Liver (tissue), 9 donors: Measurements from ENCODE around the gene PKNOX1. TPM values are rescaled to one million over a fixed set of nuclear protein-coding genes. Genes with fewer than 3 reads are reported as not detected.

Experiments used
- DNase-seq: peaks from one replicate; pipeline ENCODE4 v3.0.0-alpha.2; 2017; ENCODE audit warnings: low spot score
- H3K27ac ChIP-seq, 2 donors: one replicate each; pipeline ENCODE4 v1.7.0; 2013; ENCODE audit warnings: inconsistent platforms in 2 of 2, low read length in 2 of 2, control low read depth in 1 of 2, low read depth in 1 of 2, mild to moderate bottlenecking in 1 of 2
- H3K27me3 ChIP-seq, 4 donors: one replicate each; pipeline versions ENCODE4 v1.6.1 to v1.7.0; 2013; ENCODE audit warnings: low read length in 3 of 4, inconsistent platforms in 1 of 4, mild to moderate bottlenecking in 1 of 4, moderate library complexity in 1 of 4; ENCODE audit not compliant: control insufficient read depth in 4 of 4, insufficient read depth in 4 of 4
- H3K36me3 ChIP-seq, 4 donors: one replicate each; pipeline versions ENCODE4 v1.6.1 to v1.7.0; 2013; ENCODE audit warnings: low read length in 3 of 4, mild to moderate bottlenecking in 3 of 4, low read depth in 1 of 4, moderate library complexity in 1 of 4; ENCODE audit not compliant: control insufficient read depth in 4 of 4, insufficient read depth in 3 of 4
- H3K4me1 ChIP-seq, 4 donors: one replicate each; pipeline versions ENCODE4 v1.6.1 to v1.7.0; 2013; ENCODE audit warnings: low read length in 3 of 4, mild to moderate bottlenecking in 3 of 4, moderate library complexity in 1 of 4; ENCODE audit not compliant: control insufficient read depth in 4 of 4, insufficient read depth in 4 of 4
- H3K4me3 ChIP-seq, 3 donors: one replicate each; pipeline versions ENCODE4 v1.6.1 to v1.7.0; 2013; ENCODE audit warnings: low read length in 3 of 3, control low read depth in 1 of 3, low read depth in 1 of 3, mild to moderate bottlenecking in 1 of 3
- H3K9ac ChIP-seq, 2 donors: one replicate each; pipeline ENCODE4 v1.7.0; 2013; ENCODE audit warnings: low read length in 2 of 2, mild to moderate bottlenecking in 2 of 2, moderate library complexity in 2 of 2, control low read depth in 1 of 2, low read depth in 1 of 2
- H3K9me3 ChIP-seq, 4 donors: one replicate each; pipeline versions ENCODE4 v1.6.1 to v1.7.0; 2013; ENCODE audit warnings: low read length in 3 of 4; ENCODE audit not compliant: control insufficient read depth in 4 of 4
- CTCF ChIP-seq: fragments of 150-350 bp; IDR thresholded peaks from 2 replicates; pipeline ENCODE4 v1.5.1; 2017; ENCODE audit warnings: improper control_type of control experiment, low read depth, low read length; ENCODE audit not compliant: missing input control
- EGR1 ChIP-seq, 2 donors: IDR thresholded peaks; 2 replicates each; pipeline ENCODE4 v1.6.1; 2016 to 2018; ENCODE audit warnings: antibody characterized with exemption in 2 of 2, low read depth in 2 of 2
- FOXA2 ChIP-seq: IDR thresholded peaks from 2 replicates; pipeline ENCODE4 v1.6.1; 2016; ENCODE audit warnings: antibody characterized with exemption
- GABPA ChIP-seq, 2 donors: IDR thresholded peaks in 1 of 2; conservative IDR thresholded peaks in 1 of 2; 2 replicates each; pipeline ENCODE4 v1.6.1; 2016; ENCODE audit warnings: antibody characterized with exemption in 2 of 2, mild to moderate bottlenecking in 1 of 2, moderate library complexity in 1 of 2
- HNF4A ChIP-seq, 2 donors: conservative IDR thresholded peaks; 2 replicates each; pipeline ENCODE4 v1.6.1; 2016; ENCODE audit warnings: antibody characterized with exemption in 2 of 2, mild to moderate bottlenecking in 2 of 2
- HNF4G ChIP-seq: IDR thresholded peaks from 2 replicates; pipeline ENCODE4 v1.6.1; 2016; ENCODE audit warnings: antibody characterized with exemption
- JUND ChIP-seq, 2 donors: IDR thresholded peaks; 2 replicates each; pipeline ENCODE4 v1.6.1; 2016; ENCODE audit warnings: antibody characterized with exemption in 2 of 2
- MAX ChIP-seq: IDR thresholded peaks from 2 replicates; pipeline ENCODE4 v1.6.1; 2016; ENCODE audit warnings: antibody characterized with exemption
- NR2F2 ChIP-seq: IDR thresholded peaks from 2 replicates; pipeline ENCODE4 v1.6.1; 2016; ENCODE audit warnings: antibody characterized with exemption
- REST ChIP-seq: IDR thresholded peaks from 2 replicates; pipeline ENCODE4 v1.6.1; 2016; ENCODE audit warnings: antibody characterized with exemption, mild to moderate bottlenecking
- RXRA ChIP-seq, 2 donors: IDR thresholded peaks; 2 replicates each; pipeline ENCODE4 v1.6.1; 2017 to 2018; ENCODE audit warnings: antibody characterized with exemption in 2 of 2, mild to moderate bottlenecking in 1 of 2
- SP1 ChIP-seq: IDR thresholded peaks from 2 replicates; pipeline ENCODE4 v1.6.1; 2018; ENCODE audit warnings: antibody characterized with exemption, mild to moderate bottlenecking
- TAF1 ChIP-seq: conservative IDR thresholded peaks from 2 replicates; pipeline ENCODE4 v1.6.1; 2016; ENCODE audit warnings: antibody characterized with exemption, mild to moderate bottlenecking
- ZBTB33 ChIP-seq: IDR thresholded peaks from 2 replicates; pipeline ENCODE4 v1.6.1; 2016; ENCODE audit warnings: antibody characterized with exemption
- WGBS: extraction: QIAGEN DNeasy Blood & Tissue Kit; methylation state at CpG from one replicate; pipeline ENCODE4 v1.1.7; 2013; 5-methylcytosine and 5-hydroxymethylcytosine counted together
- polyA plus RNA-seq, 2 donors: library from polyadenylated mRNA; stranded (reverse) in 1 of 2; unstranded in 1 of 2; fragments of 200-250 nt in 1 of 2; fragments of >200 nt in 1 of 2; fragmentation: Nextera tagmentation in 1 of 2; extraction: Ambion mirVana in 1 of 2; gene quantifications; one replicate each; pipeline versions ENCODE4 v1.2.1 to v1.2.3, GENCODE V29; 2013 to 2015
- total RNA-seq, 2 donors: library from RNA; depleted of rRNA; stranded (reverse); fragments of >200 nt; gene quantifications; one replicate each; pipeline ENCODE4 v1.2.3, GENCODE V29; 2014
- donor health status: healthy.
- donor health status: healthy.
- donor health status: healthy.
- donor health status: healthy.
- donor health status: healthy.

Gene PKNOX1
- total and polyA plus RNA-seq, 4 donors = 2.8 to 10.3 (median 8.0) TPM

- Histone ChIP-seq H3K9me3 (no peaks in the 10 kb centered on the region), H3K9ac (no peak overlapping the region), H3K4me3 (no peak overlapping the region), H3K36me3 (no peaks in the 10 kb centered on the region), H3K27ac (no peak overlapping the region), H3K4me1 (peaks cover 0 to 8% (median 2%) of the 10 kb centered on the region in 4 donors), H3K27me3 (no peaks in the 10 kb centered on the region)
- DNase-seq = no peak
- TF ChIP-seq JUND (IDR thresholded peaks at IDR 0.05) (no peak), CTCF (no peak), SP1 (no peak), GABPA (IDR thresholded peaks at IDR 0.05 in 1 of 2, conservative IDR thresholded peaks at IDR 0.05 in 1 of 2) (no peak), REST (no peak), MAX (no peak), NR2F2 (no peak), EGR1 (IDR thresholded peaks at IDR 0.05; ENCODE audit: low read depth in 2 of 2) (no peak), RXRA (IDR thresholded peaks at IDR 0.05) (no peak), ZBTB33 (no peak), HNF4G (no peak), FOXA2 (no peak), TAF1 (no peak)
- WGBS = 95% methylated on average over 6 of the region's 6 CpGs
Measured at GRCh38 chr21:42941696-42942085, 32.7 kb upstream of the PKNOX1 start.

GRCh38 chr21:42942244-42942643 is 32.1 kb upstream of the PKNOX1 start:
- WGBS = 77% methylated on average over 6 of the region's 6 CpGs

More at GRCh38 chr21:42942244-42942643, 32.1 kb upstream of the PKNOX1 start:
- Histone ChIP-seq H3K4me3 (no peak overlapping the region), H3K27me3 (no peaks in the 10 kb centered on the region), H3K9ac (no peak overlapping the region), H3K36me3 (no peaks in the 10 kb centered on the region), H3K9me3 (no peaks in the 10 kb centered on the region), H3K4me1 (peaks cover 0 to 8% (median 2%) of the 10 kb centered on the region in 4 donors), H3K27ac (no peak overlapping the region)
- TF ChIP-seq HNF4G = no peak
- no peak for TF ChIP-seq RXRA (IDR thresholded peaks at IDR 0.05)
- no peak for TF ChIP-seq CTCF
- TF ChIP-seq GABPA (IDR thresholded peaks at IDR 0.05 in 1 of 2, conservative IDR thresholded peaks at IDR 0.05 in 1 of 2) = no peak
- TF ChIP-seq SP1 = no peak
- no peak for TF ChIP-seq HNF4A (conservative IDR thresholded peaks at IDR 0.05)
- no peak for TF ChIP-seq REST
- TF ChIP-seq NR2F2 = no peak
- DNase-seq = no peak
